ENCODE results near the gene MEG3.

MEG3 gene

DNA sequence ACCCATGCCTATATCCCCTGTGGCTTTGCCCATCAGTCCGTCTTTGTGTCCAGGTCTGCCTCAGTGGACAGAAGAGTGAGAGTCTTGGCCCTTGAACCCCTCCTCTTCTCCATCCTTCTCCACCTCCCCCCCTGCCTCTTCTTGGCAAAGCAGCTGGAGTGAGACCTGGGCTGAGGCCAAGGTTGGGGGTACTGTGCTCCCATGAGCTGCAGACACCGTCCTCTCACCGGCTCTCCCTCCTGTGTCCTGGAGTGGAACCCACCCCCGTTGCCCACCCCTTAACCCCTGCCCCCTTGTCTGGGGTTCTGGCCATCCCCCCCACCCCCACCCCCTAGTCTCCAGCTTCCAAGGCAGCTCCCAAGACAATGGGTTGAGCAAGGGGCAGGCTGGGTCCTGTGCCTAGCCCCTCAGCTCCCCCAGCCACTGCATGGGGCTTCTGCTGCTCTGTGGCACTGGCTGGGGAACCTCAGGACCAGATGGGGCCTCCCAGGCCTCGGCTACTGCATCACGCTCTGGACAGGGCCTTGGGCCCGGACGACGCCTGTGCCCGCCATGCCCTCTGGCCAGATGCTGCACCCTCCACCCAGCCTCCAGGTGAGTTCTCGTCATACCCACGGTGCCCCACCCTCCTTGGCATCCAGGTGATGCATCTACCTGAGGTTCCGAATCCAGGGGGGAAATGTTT, 41.9 kb downstream of the MEG3 start:
- H3K79me2 ChIP-seq: no peaks in the 10 kb centered on the region
- no peak overlapping the region for H3K4me3 ChIP-seq (ENCODE audit: low read depth, low read length)
- no peaks in the 10 kb centered on the region for H3K9me3 ChIP-seq (ENCODE audit: control insufficient read depth, low read length)
- H3K27ac ChIP-seq: no peak overlapping the region
- no peaks in the 10 kb centered on the region for H3K36me3 ChIP-seq (ENCODE audit: control insufficient read depth, insufficient read depth, low read length)
- no peaks in the 10 kb centered on the region for H3K4me1 ChIP-seq
- H3K4me2 ChIP-seq (ENCODE audit: low read length): no peak overlapping the region
- H2AFZ ChIP-seq: no peak overlapping the region
- TF ChIP-seq, protein P1, sequence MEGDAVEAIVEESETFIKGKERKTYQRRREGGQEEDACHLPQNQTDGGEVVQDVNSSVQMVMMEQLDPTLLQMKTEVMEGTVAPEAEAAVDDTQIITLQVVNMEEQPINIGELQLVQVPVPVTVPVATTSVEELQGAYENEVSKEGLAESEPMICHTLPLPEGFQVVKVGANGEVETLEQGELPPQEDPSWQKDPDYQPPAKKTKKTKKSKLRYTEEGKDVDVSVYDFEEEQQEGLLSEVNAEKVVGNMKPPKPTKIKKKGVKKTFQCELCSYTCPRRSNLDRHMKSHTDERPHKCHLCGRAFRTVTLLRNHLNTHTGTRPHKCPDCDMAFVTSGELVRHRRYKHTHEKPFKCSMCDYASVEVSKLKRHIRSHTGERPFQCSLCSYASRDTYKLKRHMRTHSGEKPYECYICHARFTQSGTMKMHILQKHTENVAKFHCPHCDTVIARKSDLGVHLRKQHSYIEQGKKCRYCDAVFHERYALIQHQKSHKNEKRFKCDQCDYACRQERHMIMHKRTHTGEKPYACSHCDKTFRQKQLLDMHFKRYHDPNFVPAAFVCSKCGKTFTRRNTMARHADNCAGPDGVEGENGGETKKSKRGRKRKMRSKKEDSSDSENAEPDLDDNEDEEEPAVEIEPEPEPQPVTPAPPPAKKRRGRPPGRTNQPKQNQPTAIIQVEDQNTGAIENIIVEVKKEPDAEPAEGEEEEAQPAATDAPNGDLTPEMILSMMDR (IDR thresholded peaks at IDR 0.05): no peak
- H3K27me3 ChIP-seq (ENCODE audit: control insufficient read depth, insufficient read depth, low read length): no peaks in the 10 kb centered on the region
- H3K9ac ChIP-seq: no peak overlapping the region

DNA sequence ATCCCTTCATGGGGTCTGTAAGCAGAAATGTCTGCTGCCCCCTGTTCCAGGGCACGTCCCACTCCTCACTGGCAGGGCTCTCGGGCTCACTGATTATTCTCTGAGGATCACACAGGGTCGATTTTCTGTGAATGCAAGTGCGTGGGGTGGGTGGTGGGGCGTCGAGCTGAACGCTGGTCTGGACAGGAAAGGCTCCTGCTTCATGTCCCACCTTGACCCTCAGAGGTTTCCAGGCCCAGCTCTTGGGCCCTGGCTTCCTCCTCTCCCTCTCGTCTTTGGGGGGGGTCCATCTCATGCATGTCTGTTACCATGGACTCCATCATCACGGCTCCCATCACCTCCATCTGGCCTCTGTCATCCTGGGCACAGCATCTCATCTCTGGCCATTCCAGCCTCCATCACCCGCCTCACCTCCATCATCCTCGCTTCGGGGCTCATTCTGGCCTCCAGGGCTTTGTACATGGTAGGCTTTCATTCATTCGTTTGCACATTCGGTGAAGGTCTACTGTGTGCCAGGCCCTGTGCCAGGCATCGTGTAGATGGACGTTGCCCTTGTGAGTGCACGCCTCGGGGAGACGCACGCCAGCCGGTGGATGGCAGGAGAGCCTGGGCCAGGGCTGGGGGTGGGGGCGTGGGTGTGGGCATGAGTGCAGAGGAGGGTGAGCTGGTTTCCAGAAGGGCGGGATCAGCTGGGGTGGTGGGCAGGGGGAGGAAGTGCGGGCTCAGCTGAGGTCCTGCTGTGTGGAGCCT, 42.9 kb downstream of the MEG3 start:
- Histone ChIP-seq H3K36me3 (ENCODE audit: control insufficient read depth, insufficient read depth, low read length) (no peaks in the 10 kb centered on the region), H3K9me3 (ENCODE audit: control insufficient read depth, low read length) (no peaks in the 10 kb centered on the region), H3K4me1 (no peaks in the 10 kb centered on the region), H2AFZ (no peak overlapping the region), H3K27ac (no peak overlapping the region), H3K27me3 (ENCODE audit: control insufficient read depth, insufficient read depth, low read length) (no peaks in the 10 kb centered on the region), H3K9ac (no peak overlapping the region), H3K4me2 (ENCODE audit: low read length) (no peak overlapping the region), H3K4me3 (ENCODE audit: low read depth, low read length) (no peak overlapping the region), H3K79me2 (no peaks in the 10 kb centered on the region)
- TF ChIP-seq, protein P1 (IDR thresholded peaks at IDR 0.05): no peak

DNA sequence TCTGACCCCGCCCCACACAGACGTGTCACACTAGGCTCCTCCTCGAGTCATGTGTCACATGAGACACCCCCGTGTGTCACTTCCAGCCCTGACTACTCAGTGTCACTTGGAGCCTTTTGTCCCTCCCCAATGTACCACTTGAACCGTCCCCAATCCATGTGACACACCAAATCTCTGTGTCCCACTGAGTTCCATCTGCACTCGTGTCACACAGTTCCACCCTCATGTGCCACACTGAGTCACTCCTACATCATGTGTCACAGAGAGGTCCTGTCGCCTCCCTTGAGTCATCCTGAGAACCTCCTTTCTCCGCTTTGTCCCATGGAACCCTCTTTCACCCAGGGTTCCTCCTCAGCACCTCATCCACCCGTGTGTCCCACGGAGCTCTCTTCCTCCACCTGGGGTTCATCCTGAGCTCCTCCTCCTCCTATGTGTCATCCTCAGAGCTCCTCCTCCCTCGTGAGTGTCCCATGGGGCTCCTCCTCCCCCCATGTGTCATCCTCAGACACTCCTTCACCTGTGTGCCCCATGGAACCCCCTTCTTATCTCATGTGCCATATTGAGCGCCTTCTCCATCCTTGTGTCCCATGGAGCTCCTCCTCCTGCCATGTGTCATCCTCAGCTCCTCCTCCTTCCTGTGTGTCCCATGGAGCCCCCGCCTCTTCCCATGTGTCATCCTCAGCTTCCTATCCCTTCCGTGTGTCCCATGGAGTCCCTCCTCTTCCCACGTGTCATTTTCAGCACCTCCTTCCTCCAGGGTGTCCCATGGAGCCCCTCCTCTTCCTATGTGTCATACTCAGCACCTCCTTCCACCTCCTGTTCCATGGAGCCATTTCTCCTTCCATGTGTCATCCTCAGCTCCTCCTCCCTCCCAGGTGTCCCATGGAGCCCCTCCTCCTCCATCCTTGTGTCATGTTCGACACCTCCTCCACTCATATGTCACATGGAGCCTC, 45.6 kb downstream of the MEG3 start:
- H3K4me3 ChIP-seq (ENCODE audit: low read depth, low read length): no peak overlapping the region
- no peak overlapping the region for H2AFZ ChIP-seq
- no peaks in the 10 kb centered on the region for H3K36me3 ChIP-seq (ENCODE audit: control insufficient read depth, insufficient read depth, low read length)
- no peak overlapping the region for H3K9ac ChIP-seq
- no peaks in the 10 kb centered on the region for H3K9me3 ChIP-seq (ENCODE audit: control insufficient read depth, low read length)
- no peaks in the 10 kb centered on the region for H3K27me3 ChIP-seq (ENCODE audit: control insufficient read depth, insufficient read depth, low read length)
- H3K79me2 ChIP-seq: no peaks in the 10 kb centered on the region
- H3K4me1 ChIP-seq: no peaks in the 10 kb centered on the region
- TF ChIP-seq, protein P1 (IDR thresholded peaks at IDR 0.05): no peak
- no peak overlapping the region for H3K27ac ChIP-seq
- H3K4me2 ChIP-seq (ENCODE audit: low read length): no peak overlapping the region

DNA sequence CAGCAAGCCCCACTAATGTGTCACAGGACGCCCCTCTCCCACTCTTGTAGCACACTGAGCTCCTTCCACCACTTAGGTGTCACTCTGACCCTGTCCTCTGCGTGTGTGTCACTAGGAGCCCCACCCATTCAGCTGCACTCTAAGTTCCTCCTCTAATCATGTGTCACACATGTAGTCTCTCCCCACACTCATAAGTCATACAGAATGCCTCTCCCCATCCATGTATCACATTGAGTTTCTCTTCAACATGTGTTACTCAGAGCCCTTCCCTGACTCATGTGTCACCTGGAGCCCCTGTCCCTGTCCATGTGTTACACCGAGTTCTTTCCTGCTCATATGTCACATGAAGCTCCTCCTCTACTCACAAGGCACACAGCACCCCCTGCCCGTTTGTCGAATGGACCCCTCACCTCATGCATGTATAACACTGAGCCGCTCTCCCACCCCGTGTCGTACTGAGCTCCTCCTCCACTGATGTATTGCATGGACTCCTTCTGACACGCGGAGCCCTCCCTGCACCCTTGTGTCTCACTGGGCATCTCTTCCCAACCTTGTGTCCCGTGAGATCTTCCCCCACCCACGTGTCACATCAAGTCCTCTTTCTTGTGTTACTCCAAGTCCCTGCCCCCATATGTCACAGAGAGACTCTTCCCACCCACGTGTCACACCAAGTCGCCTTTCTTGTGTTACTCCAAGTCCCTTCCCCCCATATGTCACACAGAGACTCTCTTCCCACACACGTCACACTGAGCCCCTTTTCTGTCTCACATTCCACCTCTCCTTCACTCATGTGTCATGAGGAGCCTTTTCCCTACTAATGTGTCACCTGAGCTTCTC, 46.6 kb downstream of the MEG3 start:
- Histone ChIP-seq H2AFZ (no peak overlapping the region), H3K4me2 (ENCODE audit: low read length) (no peak overlapping the region), H3K36me3 (ENCODE audit: control insufficient read depth, insufficient read depth, low read length) (no peaks in the 10 kb centered on the region), H3K9me3 (ENCODE audit: control insufficient read depth, low read length) (no peaks in the 10 kb centered on the region), H3K4me3 (ENCODE audit: low read depth, low read length) (no peak overlapping the region), H3K27me3 (ENCODE audit: control insufficient read depth, insufficient read depth, low read length) (no peaks in the 10 kb centered on the region), H3K79me2 (no peaks in the 10 kb centered on the region), H3K9ac (no peak overlapping the region), H3K27ac (no peak overlapping the region), H3K4me1 (no peaks in the 10 kb centered on the region)
- TF ChIP-seq, protein P1 (IDR thresholded peaks at IDR 0.05): no peak
